Fibroblast of the aortic adventitia (primary cell): Measurements from ENCODE around the gene TMEM200B. TPM values are rescaled to one million over a fixed set of nuclear protein-coding genes. Genes with fewer than 3 reads are reported as not detected.
A peak's percentile ranks its signal among the peaks of the same experiment; 100 is the strongest.

ENCODE experiments used
- DNase-seq: peaks from one replicate; pipeline ENCODE4 v3.0.0-alpha.2; 2010; ENCODE audit warnings: low read depth
- H3K4me3 ChIP-seq: 2 replicates; pipeline ENCODE4 v1.5.1; 2011; ENCODE audit warnings: low read depth, mild to moderate bottlenecking, control low read depth, low read length, moderate library complexity
- total RNA-seq: library from RNA; depleted of rRNA; stranded (reverse); fragments of >200 nt; gene quantifications from 2 replicates; pipeline ENCODE4 v1.2.3, GENCODE V29; 2012; ENCODE audit warnings: low replicate concordance
- TF ChIP-seq, protein P1 (sequence below): IDR thresholded peaks from 2 replicates; pipeline ENCODE4 v1.5.1; 2011; ENCODE audit warnings: mild to moderate bottlenecking, low read length, control low read depth, inconsistent platforms; ENCODE audit not compliant: insufficient read depth

Gene TMEM200B
- total RNA-seq, 1 donor = 24.9 TPM

DNA sequence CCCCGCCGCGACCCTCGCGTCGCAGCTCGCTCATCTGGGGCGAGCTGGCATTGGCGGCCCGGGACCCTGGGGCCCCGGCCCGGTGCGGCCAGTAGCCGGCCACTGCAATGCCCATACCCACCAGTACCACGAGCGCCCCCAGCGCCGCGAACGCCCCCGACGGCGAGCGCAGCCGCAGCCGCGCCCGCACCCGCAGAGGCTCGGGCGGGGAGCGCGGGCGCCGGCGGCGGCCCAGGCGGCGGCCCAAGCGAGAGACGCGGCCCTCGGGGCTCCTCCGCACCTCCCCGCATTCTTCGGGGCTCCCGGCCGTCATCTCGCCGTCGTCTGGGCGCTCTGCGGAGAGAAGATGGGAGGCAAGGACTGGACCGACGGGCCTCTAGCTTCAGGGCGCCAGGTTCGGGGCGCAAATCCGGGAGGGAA lies 2.2 kb downstream of the TMEM200B start:
- DNase-seq = no peak
- peak overlapping the region; percentile 79 for H3K4me3 ChIP-seq
- TF ChIP-seq, protein P1, sequence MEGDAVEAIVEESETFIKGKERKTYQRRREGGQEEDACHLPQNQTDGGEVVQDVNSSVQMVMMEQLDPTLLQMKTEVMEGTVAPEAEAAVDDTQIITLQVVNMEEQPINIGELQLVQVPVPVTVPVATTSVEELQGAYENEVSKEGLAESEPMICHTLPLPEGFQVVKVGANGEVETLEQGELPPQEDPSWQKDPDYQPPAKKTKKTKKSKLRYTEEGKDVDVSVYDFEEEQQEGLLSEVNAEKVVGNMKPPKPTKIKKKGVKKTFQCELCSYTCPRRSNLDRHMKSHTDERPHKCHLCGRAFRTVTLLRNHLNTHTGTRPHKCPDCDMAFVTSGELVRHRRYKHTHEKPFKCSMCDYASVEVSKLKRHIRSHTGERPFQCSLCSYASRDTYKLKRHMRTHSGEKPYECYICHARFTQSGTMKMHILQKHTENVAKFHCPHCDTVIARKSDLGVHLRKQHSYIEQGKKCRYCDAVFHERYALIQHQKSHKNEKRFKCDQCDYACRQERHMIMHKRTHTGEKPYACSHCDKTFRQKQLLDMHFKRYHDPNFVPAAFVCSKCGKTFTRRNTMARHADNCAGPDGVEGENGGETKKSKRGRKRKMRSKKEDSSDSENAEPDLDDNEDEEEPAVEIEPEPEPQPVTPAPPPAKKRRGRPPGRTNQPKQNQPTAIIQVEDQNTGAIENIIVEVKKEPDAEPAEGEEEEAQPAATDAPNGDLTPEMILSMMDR = no peak

DNA sequence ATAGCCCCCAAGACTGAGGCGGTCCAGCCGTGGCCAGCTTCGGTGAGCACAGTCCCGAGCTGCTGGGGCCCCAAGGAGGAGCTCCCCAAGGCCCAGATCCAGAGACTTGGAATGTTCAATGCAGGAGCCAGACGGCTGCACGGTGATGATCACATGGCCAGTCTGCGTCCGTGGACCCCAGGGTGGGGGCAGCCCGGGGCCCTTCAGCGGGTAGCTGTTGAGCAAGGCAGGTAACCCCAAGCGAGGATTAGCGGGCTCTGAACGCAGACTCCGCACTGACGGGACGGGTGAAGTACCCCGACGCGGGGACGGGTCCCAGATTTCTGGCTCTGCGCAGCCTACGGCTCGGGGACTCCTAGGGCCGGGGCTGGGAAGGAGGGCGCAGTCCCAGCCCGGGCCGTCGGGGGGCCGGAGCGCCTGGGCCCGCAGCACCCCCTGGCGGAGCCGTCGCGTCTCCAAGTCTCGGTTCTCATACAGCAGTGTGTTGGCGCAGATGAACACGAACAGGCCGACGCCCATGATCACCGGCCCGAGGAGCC lies 2.7 kb downstream of the TMEM200B start:
- H3K4me3 ChIP-seq = peak overlapping the region; percentile 79
- TF ChIP-seq, protein P1 = peak; percentile 50
- peak; percentile 39 for DNase-seq

DNA sequence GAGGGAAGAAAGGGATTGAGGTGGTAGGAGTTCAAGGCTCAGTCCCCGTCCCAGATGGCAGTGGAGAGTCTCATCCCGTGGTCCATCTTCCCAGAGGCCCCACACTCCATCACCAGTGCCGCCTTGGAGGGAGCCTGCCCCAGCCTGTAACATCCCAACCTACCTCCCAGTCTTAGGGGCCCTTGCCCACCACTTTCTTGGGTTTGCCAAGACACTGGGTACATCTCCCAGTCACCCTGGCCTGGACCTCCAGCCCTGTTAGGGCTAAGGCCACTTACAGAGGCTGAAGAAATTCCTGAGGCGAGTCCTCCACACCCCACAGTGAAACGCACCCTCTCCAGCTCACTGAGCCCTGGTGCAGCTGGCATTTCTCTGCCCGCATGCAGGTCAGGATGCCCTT lies 3.3 kb downstream of the TMEM200B start:
- TF ChIP-seq, protein P1 = no peak
- DNase-seq = no peak

DNA sequence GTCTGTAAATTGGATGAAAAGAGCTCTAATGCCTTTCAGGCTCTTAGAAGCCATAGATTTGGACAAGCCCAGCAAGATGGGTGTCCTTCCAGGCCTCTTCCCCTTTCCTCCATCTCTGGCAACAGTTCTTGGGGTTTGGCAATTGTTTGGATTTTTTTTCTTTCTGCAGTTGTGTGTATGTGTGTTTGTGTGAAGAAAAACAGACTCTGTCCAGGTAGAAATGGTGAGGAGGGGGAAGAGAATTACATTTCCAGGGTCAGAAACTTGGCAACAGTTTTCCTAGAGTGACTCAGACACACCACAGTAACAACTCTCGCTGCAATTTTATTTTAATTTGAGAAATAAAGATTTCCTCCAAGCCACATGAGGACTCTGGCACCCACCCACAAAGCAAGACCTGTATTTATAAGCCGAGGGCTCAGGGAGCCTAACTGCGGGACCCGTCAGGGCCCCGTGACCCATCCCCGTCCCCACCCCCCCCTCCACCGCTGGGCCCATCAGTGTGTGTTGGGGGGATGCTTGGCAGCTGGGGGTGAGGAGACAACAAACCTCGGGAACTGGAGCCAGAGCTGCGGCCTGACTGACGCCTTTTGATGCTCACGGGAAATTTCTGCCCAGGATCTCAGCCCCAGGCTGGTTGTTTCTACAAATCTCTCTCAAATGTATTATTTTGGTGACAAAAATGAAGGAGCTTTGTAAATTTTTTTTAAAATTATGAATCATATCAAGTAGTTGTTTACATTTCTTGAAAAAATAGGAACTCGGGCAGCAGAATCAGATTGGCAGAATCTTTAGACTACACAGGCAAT lies 4.4 kb downstream of the TMEM200B start:
- TF ChIP-seq, protein P1 = no peak
- no peak overlapping the region for H3K4me3 ChIP-seq
- DNase-seq = peak; percentile 40

More for the DNA sequence above, 3.3 kb downstream of the TMEM200B start:
- no peak overlapping the region for H3K4me3 ChIP-seq

DNA sequence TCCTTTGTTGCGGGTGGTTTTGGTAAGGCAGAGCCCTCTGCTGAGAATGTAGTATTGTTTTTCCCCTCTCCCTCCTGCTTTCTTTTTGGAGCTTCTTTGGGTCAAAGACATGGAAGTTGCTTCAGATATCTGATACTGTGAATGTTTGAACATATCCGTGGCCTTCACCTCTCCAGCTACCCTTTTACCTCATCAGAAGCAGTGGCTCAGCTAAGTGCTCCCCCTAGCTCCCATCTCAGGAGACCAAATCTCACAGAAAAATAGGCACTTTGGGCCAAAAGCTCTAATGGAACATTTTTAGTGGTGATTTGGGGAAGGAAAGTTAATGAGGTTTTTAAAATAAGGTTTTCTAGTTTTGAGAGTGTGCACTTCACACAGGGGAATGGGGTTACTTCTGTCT lies 6.3 kb downstream of the TMEM200B start:
- no peak overlapping the region for H3K4me3 ChIP-seq
- TF ChIP-seq, protein P1 = peak; percentile 19
- no peak for DNase-seq

DNA sequence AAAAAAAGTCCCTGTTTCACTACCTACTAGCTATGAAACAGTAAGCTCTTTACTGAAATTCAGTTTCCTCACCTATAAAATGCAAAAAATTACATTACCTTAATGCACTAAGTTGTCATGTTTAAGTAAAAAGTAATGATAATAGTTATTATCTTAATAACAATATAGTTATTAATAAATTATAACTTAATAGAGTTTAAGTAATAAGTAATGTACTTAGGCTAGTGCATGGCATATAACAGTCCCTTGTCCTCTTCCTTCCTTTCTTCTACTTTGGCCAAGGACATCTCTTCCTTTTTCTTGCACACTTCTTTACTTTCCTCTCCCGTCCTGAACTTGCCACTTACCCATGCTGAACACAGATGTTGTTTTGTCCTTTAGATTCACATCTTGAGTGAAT lies 9.0 kb downstream of the TMEM200B start:
- no peak overlapping the region for H3K4me3 ChIP-seq
- TF ChIP-seq, protein P1 = no peak
- DNase-seq = no peak
